HG03457 (cell line): ENCODE measurements around the gene SREBF2.

Experiments used
- ATAC-seq: cut with Tn5 transposase; IDR thresholded peaks from one replicate; pipeline ENCODE4 v1.9.1; 2021; ENCODE audit warnings: moderate number of reproducible peaks; ENCODE audit not compliant: unreplicated experiment

SREBF2 gene

DNA sequence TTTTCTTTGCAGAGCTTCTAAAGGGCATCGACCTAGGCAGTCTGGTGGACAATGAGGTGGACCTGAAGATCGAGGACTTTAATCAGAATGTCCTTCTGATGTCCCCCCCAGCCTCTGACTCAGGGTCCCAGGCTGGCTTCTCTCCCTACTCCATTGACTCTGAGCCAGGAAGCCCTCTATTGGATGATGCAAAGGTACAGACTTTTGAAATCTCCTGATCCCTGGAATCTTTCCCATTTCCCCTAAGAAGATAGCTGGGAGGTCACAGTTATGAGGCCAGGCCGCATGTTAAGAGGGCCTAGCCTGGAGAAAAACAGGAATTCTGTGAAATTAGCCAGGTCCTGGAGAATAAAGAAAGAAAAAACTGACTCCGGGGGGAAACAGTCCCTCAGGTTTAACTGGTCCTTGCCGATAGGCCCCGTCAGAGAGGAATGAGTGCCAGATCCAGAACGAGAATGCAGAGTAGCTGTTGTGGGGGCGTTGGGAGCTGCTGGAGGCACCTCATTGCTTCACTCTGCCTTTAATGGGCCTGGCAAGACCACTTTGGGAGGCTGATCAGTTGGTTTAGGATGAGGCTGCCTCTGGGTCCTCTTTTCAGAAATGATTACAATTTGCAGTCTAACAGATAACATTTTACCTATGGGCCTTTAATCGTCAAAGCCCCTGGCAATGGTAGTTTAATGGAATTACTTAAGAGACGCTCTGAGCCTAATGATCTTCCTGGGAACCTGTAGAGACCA, 42.8 kb downstream of the SREBF2 start:
- no peak for ATAC-seq

DNA sequence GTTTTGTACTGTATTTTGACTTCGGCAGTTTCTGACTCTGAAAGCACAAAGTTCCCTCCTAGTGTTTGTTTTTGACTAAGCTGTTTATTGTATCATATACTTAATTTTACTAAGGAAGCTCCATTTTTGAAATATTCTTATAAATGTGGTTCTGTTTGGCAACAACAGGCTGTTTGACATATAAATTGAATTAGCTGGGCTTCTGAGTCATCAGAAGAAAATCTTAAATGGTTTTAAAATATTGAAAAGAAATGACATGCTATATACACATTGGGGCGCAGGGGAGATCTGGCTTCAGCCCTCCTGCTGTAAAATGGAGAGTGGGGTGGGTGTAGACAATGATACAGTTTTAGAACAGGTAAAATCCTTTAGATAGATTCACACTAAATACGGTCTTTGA, 43.4 kb downstream of the SREBF2 start:
- ATAC-seq, result no peak

DNA sequence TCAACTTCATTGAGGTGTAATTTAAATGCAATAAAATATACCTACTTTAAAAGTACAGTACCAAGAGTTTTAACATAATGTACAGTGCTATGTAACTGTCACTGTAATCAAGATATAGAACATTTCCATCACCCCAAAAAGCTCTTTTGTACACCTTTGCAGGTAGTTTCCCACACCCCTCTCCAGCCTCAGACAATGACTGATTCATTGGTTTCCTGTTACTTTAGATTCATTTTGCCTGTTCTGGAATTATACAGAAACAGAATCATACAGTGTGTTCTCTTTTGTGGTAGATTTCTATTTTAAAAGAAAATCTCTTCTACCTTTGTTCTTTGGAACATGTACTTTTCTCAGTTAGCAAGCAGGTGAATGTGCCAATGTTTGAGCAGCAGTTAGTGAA, 43.8 kb downstream of the SREBF2 start:
- ATAC-seq, result no peak

DNA sequence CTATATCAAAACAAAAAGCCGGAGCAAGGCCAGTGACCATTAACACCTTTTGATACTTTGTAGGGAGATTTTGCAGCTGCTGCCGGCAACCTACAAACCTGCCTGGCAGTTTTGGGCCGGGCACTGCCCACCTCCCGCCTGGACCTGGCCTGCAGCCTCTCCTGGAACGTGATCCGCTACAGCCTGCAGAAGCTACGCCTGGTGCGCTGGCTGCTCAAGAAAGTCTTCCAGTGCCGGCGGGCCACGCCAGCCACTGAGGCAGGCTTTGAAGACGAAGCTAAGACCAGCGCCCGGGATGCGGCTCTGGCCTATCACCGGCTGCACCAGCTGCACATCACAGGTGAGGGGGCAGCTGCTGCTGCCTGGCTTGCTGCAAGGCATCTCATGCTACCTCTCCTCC, 47.7 kb downstream of the SREBF2 start:
- no peak for ATAC-seq

DNA sequence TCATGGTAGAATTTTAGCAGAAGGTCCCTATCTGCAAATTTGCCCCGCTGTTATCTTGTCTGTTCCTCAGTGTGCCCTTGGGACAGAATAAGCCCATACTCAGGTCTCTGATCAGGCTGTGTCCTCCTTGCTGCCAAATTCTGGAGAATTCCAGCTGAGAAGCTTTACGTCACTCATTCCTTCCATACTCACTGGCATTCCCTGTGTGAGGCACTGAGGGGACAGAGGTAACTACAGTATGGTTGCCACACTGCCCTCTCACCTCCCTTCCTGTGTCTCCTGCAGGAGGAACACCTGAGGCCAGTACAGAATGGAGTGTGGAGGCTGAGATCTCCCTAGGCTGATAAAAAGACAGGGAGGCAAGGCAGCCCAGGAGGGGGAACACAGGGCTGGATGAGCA, 50.5 kb downstream of the SREBF2 start:
- ATAC-seq, result no peak

DNA sequence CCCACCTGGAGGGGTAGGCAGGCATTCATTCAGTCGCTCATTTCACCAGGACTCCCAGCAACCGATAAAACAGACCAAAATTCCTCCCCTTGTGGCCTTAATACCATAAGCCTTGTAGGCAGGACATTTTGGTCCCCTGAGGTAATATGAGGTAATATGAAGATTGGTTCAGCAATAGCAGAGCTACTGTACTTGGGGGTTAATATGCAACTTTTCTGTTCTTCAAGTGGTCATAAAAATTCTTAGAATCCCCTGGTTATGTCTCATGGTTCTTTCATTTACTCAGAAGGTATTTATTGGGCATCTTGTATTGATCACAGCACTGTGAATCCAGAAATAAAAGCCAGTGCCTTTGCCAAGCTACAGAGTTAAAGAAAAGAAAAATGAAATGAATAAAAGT, 52.2 kb downstream of the SREBF2 start:
- no peak for ATAC-seq

DNA sequence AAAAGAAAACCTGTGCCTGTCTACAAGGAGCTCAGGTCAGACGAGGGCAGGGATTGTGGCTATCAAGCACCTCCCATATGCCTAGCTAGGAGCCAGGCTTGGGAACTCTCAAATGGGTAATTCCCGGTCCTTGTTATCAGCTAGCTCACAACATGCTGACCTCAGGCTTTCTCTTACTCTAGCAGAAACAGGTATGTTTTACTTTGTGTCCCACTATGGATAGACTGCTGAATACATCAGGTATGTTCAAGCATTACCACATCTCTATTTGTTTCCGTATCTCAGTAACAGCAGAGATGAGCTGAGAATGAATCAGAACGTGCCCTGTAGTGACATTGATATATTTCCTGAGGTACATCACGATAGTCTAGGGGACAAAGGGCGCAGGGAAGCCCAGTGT, 52.6 kb downstream of the SREBF2 start:
- no peak for ATAC-seq

DNA sequence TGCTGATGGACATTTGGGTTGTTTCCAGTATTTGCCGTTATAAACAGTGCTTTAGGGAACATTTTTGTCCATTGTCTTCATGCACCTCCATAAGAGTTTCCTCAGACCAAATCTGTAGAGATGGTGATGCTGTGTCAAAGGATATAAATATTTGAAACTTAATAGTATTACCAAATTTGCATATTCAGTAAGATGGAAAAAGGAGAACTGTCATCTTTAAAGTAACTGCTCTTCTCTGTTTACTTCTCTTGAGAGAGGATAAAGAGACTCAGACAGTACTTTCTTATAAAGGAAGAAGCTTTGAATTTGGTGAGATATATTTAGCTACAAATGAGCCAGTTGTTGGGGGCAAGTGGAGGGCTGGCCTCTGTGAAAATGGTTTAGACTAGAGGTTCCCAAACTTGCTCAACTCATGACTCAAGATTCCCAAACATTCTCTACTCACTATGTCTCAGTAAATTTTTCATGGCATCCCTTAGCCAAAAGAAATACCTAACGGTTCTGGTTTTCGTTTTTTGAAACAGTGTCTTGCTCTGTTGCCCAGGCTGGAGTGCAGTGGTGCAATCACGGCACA, 55.8 kb downstream of the SREBF2 start:
- no peak for ATAC-seq

DNA sequence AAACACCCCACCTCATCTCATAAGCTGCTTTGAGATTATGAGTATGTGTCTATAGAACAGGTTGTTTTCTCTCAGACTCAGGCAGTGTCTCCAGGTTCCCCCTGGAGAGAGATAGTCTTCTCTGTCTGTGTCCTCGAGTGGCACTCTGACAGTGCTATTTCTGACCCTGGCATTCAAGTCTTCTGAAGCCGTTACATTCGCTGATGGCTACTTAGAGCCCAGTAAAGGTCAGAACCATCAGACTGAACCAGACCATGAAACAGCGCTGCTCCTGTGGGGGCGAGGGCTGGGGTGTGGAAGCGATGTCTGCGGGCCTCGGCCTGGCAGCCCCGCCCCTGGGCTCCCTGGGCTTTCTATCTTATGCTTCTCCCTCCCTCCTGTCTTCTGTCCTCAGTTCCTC, 58.5 kb downstream of the SREBF2 start:
- ATAC-seq, result no peak

DNA sequence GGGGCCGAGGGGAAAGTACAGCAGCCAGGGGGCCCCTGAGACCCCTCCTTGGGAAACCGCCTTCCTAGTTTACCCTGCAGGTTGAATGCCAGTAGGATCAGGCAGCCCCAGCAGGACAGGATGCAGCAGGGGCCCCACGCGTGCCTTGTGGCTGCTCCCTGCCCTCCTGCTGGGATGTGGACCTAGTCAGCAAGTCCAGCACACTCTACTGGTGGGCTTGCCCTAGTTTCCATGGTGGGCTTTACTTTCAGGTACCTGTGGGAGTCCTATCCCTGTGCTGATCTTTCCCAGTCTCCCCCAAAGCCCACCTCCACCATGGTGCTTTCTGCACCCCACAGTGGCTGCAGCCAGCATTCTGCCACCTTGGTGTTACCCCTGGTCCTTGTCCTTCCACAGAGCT, 59.8 kb downstream of the SREBF2 start:
- ATAC-seq, result no peak

DNA sequence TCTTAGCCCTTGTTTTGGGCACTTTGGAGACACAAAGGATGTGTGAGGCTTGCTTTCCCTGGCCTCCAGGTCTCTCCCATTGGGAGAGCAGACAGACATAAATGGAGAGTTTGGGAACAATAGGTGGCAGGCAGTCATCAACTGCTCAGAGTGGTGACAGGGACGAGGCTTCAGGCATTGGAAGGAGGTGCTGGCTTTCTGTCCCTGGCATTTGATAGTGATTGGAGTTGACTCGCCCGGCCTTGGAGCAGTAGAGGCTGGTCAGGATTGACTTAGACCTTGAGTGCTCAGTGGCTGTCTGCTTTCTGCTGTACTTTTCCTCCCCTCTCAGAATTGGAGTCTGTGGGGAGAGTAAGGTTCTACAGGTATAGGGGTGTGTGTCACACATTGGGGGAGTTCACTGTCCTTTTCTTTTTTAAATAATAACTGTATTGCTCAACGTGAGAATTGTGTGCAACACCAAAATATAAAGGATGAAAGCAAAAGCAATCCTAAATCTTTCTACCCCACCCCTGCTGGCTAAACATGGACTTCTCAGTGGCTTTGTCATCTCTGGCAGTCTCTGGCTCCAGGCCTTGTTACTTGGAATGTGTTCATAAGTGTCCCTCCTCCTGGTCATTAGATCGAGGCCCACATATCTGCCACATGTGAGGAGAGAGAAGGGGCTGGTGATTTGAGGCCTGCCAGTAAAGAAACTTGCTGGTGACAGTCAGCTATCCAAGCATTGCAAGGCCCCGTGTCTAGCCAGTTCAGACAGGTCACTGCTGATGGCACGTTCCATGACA, 60.9 kb downstream of the SREBF2 start:
- ATAC-seq, result no peak

DNA sequence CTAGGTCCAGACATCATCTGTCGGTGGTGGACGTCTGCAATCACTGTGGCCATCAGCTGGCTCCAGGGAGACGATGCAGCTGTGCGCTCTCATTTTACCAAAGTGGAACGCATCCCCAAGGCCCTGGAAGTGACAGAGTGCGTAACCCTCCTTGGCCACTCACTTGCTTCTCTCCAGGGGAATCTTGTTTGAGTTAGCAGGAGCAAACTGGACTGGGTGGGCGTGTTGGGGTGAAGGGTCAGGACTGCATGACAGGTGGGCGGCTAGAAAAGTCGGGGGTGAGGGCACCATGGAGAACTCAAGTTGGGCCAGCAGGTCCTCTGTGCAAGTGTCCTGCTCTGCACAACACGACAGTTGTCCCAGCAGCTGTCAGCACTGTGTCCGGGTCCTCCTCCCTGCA, 65.7 kb downstream of the SREBF2 start:
- ATAC-seq, result no peak

DNA sequence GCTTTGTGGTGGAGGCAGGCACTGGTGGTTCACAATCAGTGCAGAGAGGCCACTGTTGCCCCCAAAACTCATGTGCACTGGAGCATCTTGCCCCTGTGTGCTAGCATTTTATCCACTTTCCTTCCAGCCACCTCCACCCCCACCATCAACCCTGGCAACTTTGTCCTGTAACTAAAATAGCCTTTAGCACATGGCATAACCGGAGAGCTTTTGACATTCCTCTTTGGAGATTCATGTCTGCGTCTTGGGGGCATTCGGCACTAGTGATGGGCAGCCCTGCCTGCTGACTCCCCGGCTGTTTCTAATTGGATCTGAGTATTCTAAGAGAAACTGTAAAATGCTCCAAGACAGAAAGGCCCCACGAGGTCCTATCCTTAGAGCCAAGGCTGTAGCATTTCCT, 66.2 kb downstream of the SREBF2 start:
- ATAC-seq, result no peak

DNA sequence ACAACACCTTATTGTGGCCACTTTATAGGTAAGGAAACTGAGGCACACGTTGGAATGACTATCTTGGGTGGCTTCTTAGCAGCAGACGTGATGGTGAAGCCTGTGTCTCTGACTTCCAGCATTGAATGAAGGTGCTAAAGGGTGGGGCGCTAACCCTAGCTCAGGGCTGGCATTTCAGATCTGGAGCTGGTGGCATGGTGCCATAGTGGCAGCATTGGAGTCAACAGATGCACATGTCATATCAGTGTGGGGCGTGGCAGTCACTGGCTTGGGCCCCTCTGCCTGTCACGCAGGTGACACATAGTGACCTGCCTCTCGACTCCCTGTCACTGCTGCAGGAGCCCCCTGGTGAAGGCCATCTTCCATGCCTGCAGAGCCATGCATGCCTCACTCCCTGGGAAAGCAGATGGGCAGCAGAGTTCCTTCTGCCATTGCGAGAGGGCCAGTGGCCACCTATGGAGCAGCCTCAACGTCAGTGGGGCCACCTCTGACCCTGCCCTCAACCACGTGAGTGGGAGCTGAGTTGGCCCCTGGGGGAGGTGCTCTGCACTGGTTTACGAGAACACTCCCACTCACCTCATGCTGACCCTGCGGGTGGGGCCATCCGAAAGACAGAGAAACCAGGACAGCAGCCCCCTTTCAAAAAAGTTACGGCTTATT, 67.2 kb downstream of the SREBF2 start:
- ATAC-seq, result no peak

DNA sequence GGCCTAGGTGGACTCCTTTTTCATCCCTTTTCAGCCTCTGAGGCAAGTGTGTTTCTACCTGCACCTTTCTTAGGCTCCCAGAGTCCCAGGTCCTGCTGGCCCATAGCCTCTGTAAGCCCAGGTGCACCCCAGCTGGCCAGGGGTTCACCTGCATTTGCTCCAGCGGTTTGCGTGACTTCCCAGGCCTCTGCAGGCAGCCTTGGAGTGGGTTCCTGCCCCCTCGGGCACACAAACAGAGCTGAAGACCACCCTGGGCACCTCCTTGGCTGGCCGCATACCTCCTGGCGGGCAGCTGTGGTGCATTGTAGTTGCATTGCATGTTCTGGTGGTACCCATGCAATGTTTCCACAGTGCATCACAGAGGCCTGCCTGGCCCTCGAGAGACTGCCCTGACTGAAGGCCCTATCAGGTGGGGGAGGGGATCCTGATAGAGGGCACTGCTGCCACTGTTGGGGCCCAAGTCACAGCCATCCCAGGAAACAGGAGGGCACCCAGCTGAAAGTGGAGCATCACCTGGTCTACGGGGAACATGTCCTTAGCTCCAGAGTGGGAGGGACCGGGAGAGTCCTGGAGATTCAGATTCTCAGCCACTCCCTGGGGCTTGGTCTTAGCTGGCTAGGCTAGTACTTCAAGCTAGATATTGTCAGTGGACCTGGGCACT, 67.9 kb downstream of the SREBF2 start:
- no peak for ATAC-seq

DNA sequence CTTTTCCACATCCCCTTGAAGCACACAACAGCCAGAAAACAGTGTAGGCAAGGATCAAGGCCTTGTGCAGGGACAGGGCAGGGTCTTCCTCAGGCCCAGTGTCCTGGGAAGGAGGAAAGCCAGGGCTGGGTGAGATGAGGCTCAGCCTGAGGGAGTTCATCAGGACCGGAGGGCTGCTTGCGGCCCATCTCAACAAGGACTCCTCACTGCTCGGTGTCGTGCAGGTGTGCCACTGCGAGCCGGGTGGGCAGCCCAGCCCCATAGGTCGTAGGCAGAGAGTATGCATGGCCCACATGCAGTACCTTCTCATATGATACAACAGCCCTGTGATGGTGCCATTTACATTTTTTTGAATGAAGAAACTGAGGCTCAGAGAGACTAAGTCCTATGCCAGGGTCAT, 69.1 kb downstream of the SREBF2 start:
- no peak for ATAC-seq

DNA sequence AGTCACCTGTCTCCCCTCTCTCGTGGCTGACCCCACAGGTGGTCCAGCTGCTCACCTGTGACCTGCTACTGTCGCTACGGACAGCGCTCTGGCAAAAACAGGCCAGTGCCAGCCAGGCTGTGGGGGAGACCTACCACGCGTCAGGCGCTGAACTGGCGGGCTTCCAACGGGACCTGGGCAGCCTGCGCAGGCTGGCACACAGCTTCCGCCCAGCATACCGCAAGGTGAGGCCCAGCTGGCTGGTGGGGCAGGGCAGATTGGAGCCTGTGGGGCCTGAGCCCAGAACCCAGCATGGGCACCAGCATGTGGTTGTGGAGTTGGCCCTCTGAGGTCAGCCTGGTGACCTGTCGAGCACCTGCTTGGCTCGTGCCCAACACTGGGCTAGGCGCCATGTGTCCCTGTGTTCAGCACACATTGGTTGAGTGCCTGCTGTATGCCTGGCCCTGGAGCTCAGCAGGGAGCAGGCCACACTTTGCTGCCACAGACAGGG, 70.1 kb downstream of the SREBF2 start:
- ATAC-seq, result no peak

DNA sequence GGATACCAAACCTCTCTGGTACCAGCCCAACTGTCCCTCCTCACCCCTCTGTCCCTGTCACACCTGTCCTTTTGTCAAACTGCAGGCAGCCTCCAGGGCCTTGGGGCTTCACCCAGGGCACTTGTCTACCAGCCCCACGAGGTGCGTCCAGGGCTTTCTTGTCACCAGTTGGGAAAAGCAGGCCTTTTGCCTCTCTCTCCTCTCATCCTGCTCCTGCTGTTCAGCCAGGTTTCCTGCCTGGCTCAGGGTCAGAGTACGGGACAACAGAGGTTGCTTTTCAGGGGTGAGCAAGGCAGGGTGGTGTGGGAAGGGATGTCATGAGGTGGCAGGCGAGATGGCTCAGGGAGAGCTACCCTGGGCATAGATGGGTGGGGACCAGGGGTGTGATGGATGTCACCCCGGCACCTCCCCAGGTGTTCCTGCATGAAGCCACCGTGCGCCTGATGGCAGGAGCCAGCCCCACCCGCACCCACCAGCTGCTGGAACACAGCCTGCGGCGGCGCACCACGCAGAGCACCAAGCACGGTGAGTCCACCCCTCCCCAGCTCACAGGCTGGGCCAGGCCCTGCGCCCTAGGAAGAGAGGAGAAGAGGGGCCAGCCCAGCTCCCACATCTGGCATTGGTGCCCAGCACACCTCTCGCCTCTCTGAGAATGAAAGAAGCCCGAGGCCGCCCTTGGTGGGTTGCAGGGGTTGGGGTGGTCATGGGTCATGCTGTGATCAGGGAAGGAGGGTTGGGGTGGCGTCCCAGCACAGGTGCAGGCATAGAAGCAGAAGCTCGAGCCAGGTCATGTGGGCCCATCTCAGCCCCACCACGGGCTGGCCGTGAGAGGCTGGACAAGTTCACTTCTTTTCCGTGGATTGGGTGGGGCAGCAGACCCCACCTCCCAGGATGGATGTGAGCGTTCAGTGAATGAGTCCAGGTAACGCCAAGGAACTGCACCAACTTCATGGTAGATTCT, 71.8 kb downstream of the SREBF2 start:
- ATAC-seq, result no peak

DNA sequence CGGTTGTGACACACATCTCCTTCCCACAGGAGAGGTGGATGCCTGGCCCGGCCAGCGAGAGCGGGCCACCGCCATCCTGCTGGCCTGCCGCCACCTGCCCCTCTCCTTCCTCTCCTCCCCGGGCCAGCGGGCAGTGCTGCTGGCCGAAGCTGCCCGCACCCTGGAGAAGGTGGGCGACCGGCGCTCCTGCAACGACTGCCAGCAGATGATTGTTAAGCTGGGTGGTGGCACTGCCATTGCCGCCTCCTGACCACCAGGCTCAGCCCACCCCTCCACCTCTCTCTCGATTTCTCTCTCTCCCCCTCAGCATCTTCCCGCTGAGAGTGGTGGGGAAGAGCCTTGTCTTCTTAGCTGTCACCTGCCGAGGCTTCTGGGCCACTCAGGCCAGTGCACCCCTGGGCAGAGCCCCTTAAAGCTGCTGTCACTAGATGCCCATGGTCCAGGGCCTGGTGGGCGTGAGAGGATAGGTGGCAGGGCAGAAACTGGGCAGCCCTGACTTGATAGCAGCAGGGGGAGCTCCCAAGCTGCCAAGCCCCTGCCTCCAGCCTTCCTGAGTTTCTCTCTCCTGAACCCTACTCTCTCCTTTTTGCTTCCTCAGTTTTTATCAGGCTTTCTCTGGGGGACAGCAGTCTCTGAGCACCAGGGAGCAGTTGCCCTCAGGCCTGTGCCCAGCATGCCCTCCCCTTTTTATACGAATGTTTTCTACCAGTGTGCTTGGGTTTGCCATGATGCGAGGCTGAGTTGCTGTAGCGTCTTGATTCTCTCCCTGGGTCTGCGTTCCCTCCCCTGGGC, 72.7 kb downstream of the SREBF2 start:
- no peak for ATAC-seq
